ENCODE data around the gene C2CD4D.
A peak's percentile ranks its signal among the peaks of the same experiment; 100 is the strongest.

C2CD4D gene

GRCh38 chr1:151799179-151800022 is 40.2 kb downstream of the C2CD4D start:
- in situ Hi-C loops (cut with HindIII; ENCODE audit: low sequenced_read_pairs): no loop called here
- TF ChIP-seq CTCF (IDR thresholded peaks at IDR 0.05; ENCODE audit: low read depth, low read length, missing control alignments): no peak
- no peak for DNase-seq (ENCODE audit: low read depth)

GRCh38 chr1:151798571-151798970 is 41.0 kb downstream of the C2CD4D start:
- no peak for TF ChIP-seq CTCF (IDR thresholded peaks at IDR 0.05; ENCODE audit: low read depth, low read length, missing control alignments)
- H3K4me3 ChIP-seq (ENCODE audit: low read depth, low read length): no peak overlapping the region
- in situ Hi-C loops (cut with HindIII; ENCODE audit: low sequenced_read_pairs): no loop called here
- no peak for DNase-seq (ENCODE audit: low read depth)

More at GRCh38 chr1:151799179-151800022, 40.2 kb downstream of the C2CD4D start:
- H3K4me3 ChIP-seq (ENCODE audit: low read depth, low read length): no peak overlapping the region

GRCh38 chr1:151790940-151791651 is 48.5 kb downstream of the C2CD4D start:
- in situ Hi-C loops (cut with HindIII; ENCODE audit: low sequenced_read_pairs): no loop called here
- TF ChIP-seq CTCF (IDR thresholded peaks at IDR 0.05; ENCODE audit: low read depth, low read length, missing control alignments): no peak
- DNase-seq (ENCODE audit: low read depth): no peak
- H3K4me3 ChIP-seq (ENCODE audit: low read depth, low read length): peak overlapping the region; percentile 74

DNA sequence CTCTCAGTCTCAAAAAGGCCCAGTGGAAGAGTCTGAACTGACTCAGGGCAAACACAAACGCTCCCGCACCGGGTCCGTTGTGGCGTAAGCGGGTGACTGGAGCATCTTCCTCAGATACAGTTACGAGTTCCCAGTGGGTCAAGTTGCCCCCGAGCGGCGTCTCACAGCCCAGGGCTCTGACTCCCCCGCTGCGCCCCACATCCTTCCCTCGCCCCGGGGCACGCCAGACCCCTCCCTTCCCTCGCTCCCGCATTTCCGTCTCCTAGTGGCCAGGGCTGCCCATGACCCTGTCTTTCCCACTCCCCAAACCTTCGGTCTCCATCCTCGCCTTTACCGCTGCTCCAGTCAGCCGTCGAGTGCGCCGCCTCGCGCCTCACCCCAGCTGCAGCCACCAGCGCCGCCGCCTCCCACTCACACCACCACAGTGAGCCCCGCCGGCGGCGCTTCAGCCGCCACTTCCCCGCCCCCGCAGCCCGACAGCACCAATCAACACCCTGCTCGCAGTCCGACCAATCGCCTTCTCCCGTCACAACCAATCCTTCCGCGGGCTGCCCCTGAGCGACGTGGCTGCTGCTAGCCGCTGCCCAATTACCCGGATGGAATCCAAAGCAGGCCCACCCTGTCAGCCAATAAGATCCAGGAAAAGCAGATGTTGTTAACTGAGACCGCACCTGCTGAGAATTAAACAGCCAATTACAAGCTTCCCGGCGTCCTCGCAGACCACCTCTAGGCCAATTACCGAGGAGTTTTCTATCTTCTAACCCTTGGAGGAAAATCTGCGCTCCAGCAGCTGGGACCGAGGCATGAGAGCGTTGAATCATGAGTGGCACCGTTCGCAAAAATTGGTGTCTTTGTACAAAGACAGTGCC is 49.3 kb downstream of the C2CD4D start, which contains the start of gene TDRKH:
TDRKH (minus strand) TSS at position 430 of the 869 bp plus-strand sequence. CDS start 7,478 bp downstream, outside the sequence.
- H3K4me3 ChIP-seq (ENCODE audit: low read depth, low read length): peak within 1 kb of the TSS; percentile 74
- peak; percentile 10 for TF ChIP-seq CTCF (IDR thresholded peaks at IDR 0.05; ENCODE audit: low read depth, low read length, missing control alignments)
- peak; percentile 99 for DNase-seq (ENCODE audit: low read depth)
- in situ Hi-C loops (cut with HindIII; ENCODE audit: low sequenced_read_pairs): no loop called here

All from astrocyte of the cerebellum (primary cell).